ENCODE data around the gene PRKCE. TPM values are rescaled to one million over a fixed set of nuclear protein-coding genes. Genes with fewer than 3 reads are reported as not detected.
A peak's percentile ranks its signal among the peaks of the same experiment; 100 is the strongest.

PRKCE gene
- polyA plus RNA-seq, 1 of the 3 experiments (the other 2 are of a cell fraction) = 16.3 TPM

DNA sequence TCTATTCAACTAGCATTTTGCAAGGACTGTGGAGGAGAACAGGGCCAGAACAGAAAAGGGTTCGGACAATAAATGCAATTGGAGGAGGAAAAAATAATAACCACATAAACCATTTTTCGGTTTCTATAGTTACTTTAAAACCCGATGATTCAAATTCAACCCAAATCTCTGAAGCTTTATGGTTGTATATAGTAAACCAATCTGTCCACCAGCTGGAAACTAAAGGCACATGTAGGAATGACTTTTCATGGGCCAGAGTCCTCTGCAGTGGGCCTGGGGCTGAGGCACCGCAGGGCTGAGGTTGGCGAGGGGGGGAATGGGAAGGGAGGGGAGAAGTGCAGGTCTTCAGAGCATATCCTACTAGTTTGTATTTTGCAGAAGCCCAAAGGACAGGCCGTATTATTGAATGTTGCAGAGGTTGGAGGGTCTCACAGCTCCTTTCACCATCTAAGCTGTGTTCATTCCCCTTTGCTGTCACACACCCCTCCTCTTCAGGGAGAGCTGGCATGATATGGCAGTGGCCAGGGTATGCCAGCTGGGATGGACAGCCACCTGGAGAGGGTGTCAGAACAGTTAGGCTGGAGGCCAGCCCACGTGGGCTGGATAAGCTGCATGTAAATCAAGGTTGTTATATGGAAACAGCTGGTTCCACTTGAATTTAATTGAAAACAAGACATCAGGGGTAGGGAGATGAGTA lies 267.1 kb downstream of the PRKCE start:
- no peaks in the 10 kb centered on the region for H3K79me2 ChIP-seq (ENCODE audit: insufficient read depth)
- ChIA-PET POLR2A (no interaction called here), CTCF (interaction anchor here (0.8 to 1.3 kb wide), 5 partner anchors 16 to 269 kb away, joined by 3 to 4 read pairs (median 3); no protein-coding TSS in a partner anchor)
- H3K4me2 ChIP-seq = no peak overlapping the region
- no peaks in the 10 kb centered on the region for H3K27me3 ChIP-seq (ENCODE audit: insufficient read depth)
- no peak overlapping the region for H3K9ac ChIP-seq
- H3K9me2 ChIP-seq = no peaks in the 10 kb centered on the region
- TF ChIP-seq MEF2A (IDR thresholded peaks at IDR 0.05; ENCODE audit: borderline replicate concordance, low read depth) = no peak
- peak; percentile 27; the same call in 1 of the 2 replicates for TF ChIP-seq MXI1 (IDR thresholded peaks at IDR 0.05; ENCODE audit: low read depth, low read length)
- no peaks in the 10 kb centered on the region for H4K20me1 ChIP-seq (ENCODE audit: insufficient read depth)
- DNase-seq = peak; percentile 46
- no peaks in the 10 kb centered on the region for H3F3A ChIP-seq (replicated peaks; ENCODE audit: insufficient read depth)
- H3K36me3 ChIP-seq (replicated peaks in 1 of 2; ENCODE audit: control insufficient read depth in 1 of 2, insufficient read depth in 2 of 2, low read length in 1 of 2) = no peaks in the 10 kb centered on the region
- no peak overlapping the region for H2AFZ ChIP-seq (ENCODE audit: low read depth)
- WGBS (ENCODE audit: low lambda C conversion rate) = 93% methylated on average over 7 of the region's 7 CpGs
- H3K9me3 ChIP-seq = no peaks in the 10 kb centered on the region
- no peak overlapping the region for H3K27ac ChIP-seq (ENCODE audit: low read depth in 2 of 2, low read length in 1 of 2)
- H3K4me1 ChIP-seq (ENCODE audit: control insufficient read depth in 1 of 2, insufficient read depth in 2 of 2, low read depth in 1 of 2, low read length in 1 of 2) = peaks cover 5 to 35% of the 10 kb centered on the region in 2 experiments; a peak in 2 of 4 replicates
- H3K4me3 ChIP-seq (ENCODE audit: low read depth in 2 of 2, low read length in 1 of 2) = no peak overlapping the region

- Histone ChIP-seq H3K36me3 (replicated peaks in 1 of 2; ENCODE audit: control insufficient read depth in 1 of 2, insufficient read depth in 2 of 2, low read length in 1 of 2) (no peaks in the 10 kb centered on the region), H3K4me3 (ENCODE audit: low read depth in 2 of 2, low read length in 1 of 2) (no peak overlapping the region), H3K27me3 (ENCODE audit: insufficient read depth) (no peaks in the 10 kb centered on the region), H3K4me2 (no peak overlapping the region), H3K9me3 (no peaks in the 10 kb centered on the region), H2AFZ (ENCODE audit: low read depth) (no peak overlapping the region), H3K9me2 (no peaks in the 10 kb centered on the region), H3K4me1 (ENCODE audit: control insufficient read depth in 1 of 2, insufficient read depth in 2 of 2, low read depth in 1 of 2, low read length in 1 of 2) (peaks cover 5 to 39% of the 10 kb centered on the region in 2 experiments; a peak in 2 of 4 replicates), H3K79me2 (ENCODE audit: insufficient read depth) (no peaks in the 10 kb centered on the region), H3F3A (replicated peaks; ENCODE audit: insufficient read depth) (no peaks in the 10 kb centered on the region), H3K9ac (no peak overlapping the region), H3K27ac (ENCODE audit: low read depth in 2 of 2, low read length in 1 of 2) (no peak overlapping the region; a peak in 1 of 4 replicates), H4K20me1 (ENCODE audit: insufficient read depth) (no peaks in the 10 kb centered on the region)
- DNase-seq = no peak
- WGBS (ENCODE audit: low lambda C conversion rate) = 93% methylated on average over 7 of the region's 7 CpGs
- ChIA-PET POLR2A (no interaction called here), CTCF (interaction anchor here (0.8 to 1.1 kb wide), 3 partner anchors 59 to 269 kb away, joined by 3 read pairs; no protein-coding TSS in a partner anchor)
- no peak for TF ChIP-seq IRF3 (IDR thresholded peaks at IDR 0.05; ENCODE audit: low read depth, low read length)
- TF ChIP-seq POLR2AphosphoS5 (IDR thresholded peaks at IDR 0.05; ENCODE audit: low read depth, low read length) = no peak
- no peak for TF ChIP-seq GATA2 (CRISPR knock-in tag; IDR thresholded peaks at IDR 0.05)
- TF ChIP-seq CTCF (IDR thresholded peaks at IDR 0.05) = no peak
- no peak for TF ChIP-seq TAF1 (IDR thresholded peaks at IDR 0.05; ENCODE audit: borderline replicate concordance, low read depth, low read length)
- no peak for TF ChIP-seq RAD21 (IDR thresholded peaks at IDR 0.05; ENCODE audit: low read length)
- TF ChIP-seq REST (IDR thresholded peaks at IDR 0.05; ENCODE audit: low read depth, low read length) = no peak
- no peak for TF ChIP-seq SIN3A (IDR thresholded peaks at IDR 0.05; ENCODE audit: borderline replicate concordance, low read depth, low read length)
- TF ChIP-seq RCOR1 (IDR thresholded peaks at IDR 0.05; ENCODE audit: low read length) = no peak
- TF ChIP-seq EP300 (IDR thresholded peaks at IDR 0.05; ENCODE audit: borderline replicate concordance in 1 of 2, low read depth in 1 of 2, low read length in 1 of 2) = no peak
- no peak for TF ChIP-seq PBX3 (IDR thresholded peaks at IDR 0.05)
- no peak for TF ChIP-seq JUND (IDR thresholded peaks at IDR 0.05)
- no peak for TF ChIP-seq YY1 (IDR thresholded peaks at IDR 0.05; ENCODE audit: low read depth)
- TF ChIP-seq SMC3 (IDR thresholded peaks at IDR 0.05; ENCODE audit: low read depth, low read length) = no peak
- TF ChIP-seq, protein P1, sequence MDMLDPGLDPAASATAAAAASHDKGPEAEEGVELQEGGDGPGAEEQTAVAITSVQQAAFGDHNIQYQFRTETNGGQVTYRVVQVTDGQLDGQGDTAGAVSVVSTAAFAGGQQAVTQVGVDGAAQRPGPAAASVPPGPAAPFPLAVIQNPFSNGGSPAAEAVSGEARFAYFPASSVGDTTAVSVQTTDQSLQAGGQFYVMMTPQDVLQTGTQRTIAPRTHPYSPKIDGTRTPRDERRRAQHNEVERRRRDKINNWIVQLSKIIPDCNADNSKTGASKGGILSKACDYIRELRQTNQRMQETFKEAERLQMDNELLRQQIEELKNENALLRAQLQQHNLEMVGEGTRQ (IDR thresholded peaks at IDR 0.05; ENCODE audit: borderline replicate concordance, low read depth, low read length) = no peak
Measured at GRCh38 chr2:45919160-45919650, 267.7 kb downstream of the PRKCE start.

All from SK-N-SH (cell line).